Smooth muscle cell (in vitro differentiated cells): ENCODE data around the gene NHLH1. TPM values are rescaled to one million over a fixed set of nuclear protein-coding genes. Genes with fewer than 3 reads are reported as not detected.

ENCODE experiments used
- DNase-seq: peaks from one replicate; lab custom pipeline; 2025; ENCODE audit not compliant: unreplicated experiment; lab: John Stamatoyannopoulos, UW
- H2AFZ ChIP-seq: fragments of 200-600 bp; sonication (generic); 2 replicates; pipeline ENCODE4 v1.6.0; 2016; ENCODE audit warnings: antibody characterized with exemption, low read depth, mild to moderate bottlenecking
- H3F3A ChIP-seq: fragments of 200-600 bp; sonication (generic); 2 replicates; pipeline ENCODE4 v1.6.0; 2017; ENCODE audit warnings: antibody characterized with exemption, low read depth
- H3K27ac ChIP-seq: fragments of 200-600 bp; sonication (generic); 2 replicates; pipeline ENCODE4 v1.5.1; 2016; ENCODE audit warnings: low read depth, mild to moderate bottlenecking
- H3K27me3 ChIP-seq: fragments of 200-600 bp; sonication (generic); 2 replicates; pipeline ENCODE4 v1.6.1; 2016; ENCODE audit warnings: low read depth, mild to moderate bottlenecking
- H3K36me3 ChIP-seq: fragments of 200-600 bp; sonication (generic); 2 replicates; pipeline ENCODE4 v1.5.1; 2016; ENCODE audit warnings: low read depth
- H3K4me1 ChIP-seq: fragments of 200-600 bp; sonication (generic); 2 replicates; pipeline ENCODE4 v1.5.1; 2016; ENCODE audit warnings: low read depth
- H3K4me2 ChIP-seq: fragments of 200-600 bp; sonication (generic); 2 replicates; pipeline ENCODE4 v1.6.0; 2016; ENCODE audit warnings: mild to moderate bottlenecking
- H3K4me3 ChIP-seq: fragments of 200-600 bp; sonication (generic); 2 replicates; pipeline ENCODE4 v1.5.1; 2016; ENCODE audit warnings: mild to moderate bottlenecking
- H3K79me2 ChIP-seq: fragments of 200-600 bp; sonication (generic); 2 replicates; pipeline ENCODE4 v1.6.0; 2016; ENCODE audit warnings: low read depth, mild to moderate bottlenecking
- H3K9ac ChIP-seq: fragments of 200-600 bp; sonication (generic); 2 replicates; pipeline ENCODE4 v1.6.0; 2016; ENCODE audit warnings: low read depth
- H3K9me3 ChIP-seq: fragments of 200-600 bp; sonication (generic); replicated peaks from 2 replicates; pipeline ENCODE4 v1.5.1; 2016; ENCODE audit warnings: low read depth
- H4K20me1 ChIP-seq: fragments of 200-600 bp; sonication (generic); 2 replicates; pipeline ENCODE4 v1.6.0; 2016; ENCODE audit warnings: low read depth
- whole genome bisulfite sequencing: methylation state at CpG from one replicate; pipeline ENCODE4 v1.1.7; 2016; ENCODE audit warnings: low lambda C conversion rate; 5-methylcytosine and 5-hydroxymethylcytosine counted together
- polyA plus RNA-seq: library from polyadenylated mRNA; unstranded; fragments of >200 nt; fragmentation: Nextera tagmentation; extraction: Ambion mirVana; gene quantifications from 2 replicates; pipeline ENCODE4 v1.2.1, GENCODE V29; 2016
- total RNA-seq: library from RNA; depleted of rRNA; stranded (reverse); fragments of >200 nt; gene quantifications from 2 replicates; pipeline ENCODE4 v1.2.3, GENCODE V29; 2014
- TF ChIP-seq, protein P1 (sequence below): fragments of 200-600 bp; sonication (generic); IDR thresholded peaks from 2 replicates; pipeline ENCODE4 v1.5.1; 2017; ENCODE audit warnings: borderline replicate concordance, mild to moderate bottlenecking, antibody characterized with exemption; ENCODE audit not compliant: insufficient read depth, poor library complexity, severe bottlenecking

Gene NHLH1
- total and polyA plus RNA-seq, 2 experiments from 2014 or later: 0.27 TPM; not detected in 1

GRCh38 chr1:160370561-160371345, 3.9 kb downstream of the NHLH1 start:
- no peak overlapping the region for H3K9ac ChIP-seq
- H3K79me2 ChIP-seq: no peaks in the 10 kb centered on the region
- 92% methylated on average over 39 of the region's 42 CpGs for WGBS
- H3K4me2 ChIP-seq: no peak overlapping the region
- no peaks in the 10 kb centered on the region for H3F3A ChIP-seq
- H3K36me3 ChIP-seq: no peaks in the 10 kb centered on the region
- no peak for DNase-seq
- H2AFZ ChIP-seq: no peak overlapping the region
- H3K4me3 ChIP-seq: no peak overlapping the region
- no peaks in the 10 kb centered on the region for H3K9me3 ChIP-seq
- no peak overlapping the region for H3K27ac ChIP-seq
- H3K27me3 ChIP-seq: no peaks in the 10 kb centered on the region
- peaks cover 4% of the 10 kb centered on the region for H3K4me1 ChIP-seq
- TF ChIP-seq, protein P1, sequence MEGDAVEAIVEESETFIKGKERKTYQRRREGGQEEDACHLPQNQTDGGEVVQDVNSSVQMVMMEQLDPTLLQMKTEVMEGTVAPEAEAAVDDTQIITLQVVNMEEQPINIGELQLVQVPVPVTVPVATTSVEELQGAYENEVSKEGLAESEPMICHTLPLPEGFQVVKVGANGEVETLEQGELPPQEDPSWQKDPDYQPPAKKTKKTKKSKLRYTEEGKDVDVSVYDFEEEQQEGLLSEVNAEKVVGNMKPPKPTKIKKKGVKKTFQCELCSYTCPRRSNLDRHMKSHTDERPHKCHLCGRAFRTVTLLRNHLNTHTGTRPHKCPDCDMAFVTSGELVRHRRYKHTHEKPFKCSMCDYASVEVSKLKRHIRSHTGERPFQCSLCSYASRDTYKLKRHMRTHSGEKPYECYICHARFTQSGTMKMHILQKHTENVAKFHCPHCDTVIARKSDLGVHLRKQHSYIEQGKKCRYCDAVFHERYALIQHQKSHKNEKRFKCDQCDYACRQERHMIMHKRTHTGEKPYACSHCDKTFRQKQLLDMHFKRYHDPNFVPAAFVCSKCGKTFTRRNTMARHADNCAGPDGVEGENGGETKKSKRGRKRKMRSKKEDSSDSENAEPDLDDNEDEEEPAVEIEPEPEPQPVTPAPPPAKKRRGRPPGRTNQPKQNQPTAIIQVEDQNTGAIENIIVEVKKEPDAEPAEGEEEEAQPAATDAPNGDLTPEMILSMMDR: no peak
- H4K20me1 ChIP-seq: no peaks in the 10 kb centered on the region

GRCh38 chr1:160371346-160371631, 4.4 kb downstream of the NHLH1 start:
- no peaks in the 10 kb centered on the region for H3F3A ChIP-seq
- no peak overlapping the region for H2AFZ ChIP-seq
- H3K9ac ChIP-seq: no peak overlapping the region
- H3K9me3 ChIP-seq: no peaks in the 10 kb centered on the region
- no peaks in the 10 kb centered on the region for H3K79me2 ChIP-seq
- no peaks in the 10 kb centered on the region for H3K27me3 ChIP-seq
- H3K4me1 ChIP-seq: peaks cover 9% of the 10 kb centered on the region
- DNase-seq: no peak
- TF ChIP-seq, protein P1: no peak
- H3K27ac ChIP-seq: no peak overlapping the region
- H3K4me2 ChIP-seq: no peak overlapping the region
- H4K20me1 ChIP-seq: no peaks in the 10 kb centered on the region
- H3K4me3 ChIP-seq: no peak overlapping the region
- H3K36me3 ChIP-seq: no peaks in the 10 kb centered on the region

DNA sequence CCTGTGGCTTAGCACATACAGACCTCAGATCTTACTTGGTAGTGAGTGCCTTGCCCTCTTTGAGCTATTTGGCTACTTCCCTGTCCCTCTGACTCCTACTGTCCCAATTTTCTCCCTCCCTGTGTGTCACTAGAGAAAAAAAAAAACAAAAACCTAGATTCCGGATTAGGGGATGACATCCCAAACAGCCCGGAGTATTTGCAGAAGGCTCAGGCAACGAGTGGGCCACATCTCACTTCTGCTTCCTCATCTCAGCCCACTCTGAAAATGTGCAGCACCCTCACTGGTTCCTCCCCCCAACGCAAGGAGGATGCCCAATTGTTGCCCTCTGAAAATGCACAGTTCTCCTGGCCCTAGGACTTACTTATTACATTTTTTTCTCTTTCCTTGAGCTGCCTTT, 4.9 kb downstream of the NHLH1 start:
- Histone ChIP-seq H3K4me3 (no peak overlapping the region), H3F3A (no peaks in the 10 kb centered on the region), H3K27ac (no peak overlapping the region), H3K9me3 (no peaks in the 10 kb centered on the region), H3K79me2 (no peaks in the 10 kb centered on the region), H3K9ac (no peak overlapping the region), H3K4me1 (peaks cover 10% of the 10 kb centered on the region), H4K20me1 (no peaks in the 10 kb centered on the region), H3K4me2 (no peak overlapping the region), H3K36me3 (no peaks in the 10 kb centered on the region), H2AFZ (no peak overlapping the region), H3K27me3 (no peaks in the 10 kb centered on the region)
- DNase-seq: no peak
- TF ChIP-seq, protein P1: no peak
- WGBS: 89% methylated on average over 4 of the region's 4 CpGs

- H3F3A ChIP-seq: no peaks in the 10 kb centered on the region
- no peak overlapping the region for H2AFZ ChIP-seq
- WGBS: 94% methylated on average over 4 of the region's 4 CpGs
- peaks cover 10% of the 10 kb centered on the region for H3K4me1 ChIP-seq
- H3K9me3 ChIP-seq: no peaks in the 10 kb centered on the region
- H3K27ac ChIP-seq: no peak overlapping the region
- no peak overlapping the region for H3K9ac ChIP-seq
- TF ChIP-seq, protein P1: no peak
- H4K20me1 ChIP-seq: no peaks in the 10 kb centered on the region
- no peaks in the 10 kb centered on the region for H3K27me3 ChIP-seq
- no peak overlapping the region for H3K4me2 ChIP-seq
- no peaks in the 10 kb centered on the region for H3K79me2 ChIP-seq
- no peaks in the 10 kb centered on the region for H3K36me3 ChIP-seq
- no peak for DNase-seq
- no peak overlapping the region for H3K4me3 ChIP-seq
Measured at GRCh38 chr1:160373696-160374095, 6.8 kb downstream of the NHLH1 start.
